ENCODE results near the gene FCGBP. TPM values are rescaled to one million over a fixed set of nuclear protein-coding genes. Genes with fewer than 3 reads are reported as not detected.
"Not testable (repeated sequence)": the region's sequence is repeated elsewhere in the genome, so short reads cannot be mapped to it uniquely, and the experiment has no call there.

FCGBP gene
- total RNA-seq, 1 experiment from 2014 or later: 5.7 TPM

GRCh38 chr19:39903486-39904091 is 30.8 kb downstream of the FCGBP start:
- ATAC-seq; H3K4me2 ChIP-seq (ENCODE audit: low read length); CTCF ChIA-PET; H3K4me3 ChIP-seq (replicated peaks in 1 of 2; ENCODE audit: low read depth in 1 of 2, low read length in 2 of 2); H4K20me1 ChIP-seq (ENCODE audit: insufficient read depth); H3K27ac ChIP-seq (ENCODE audit: low read depth, low read length); POLR2A ChIA-PET; BruUV-seq (replicated peaks); RAD21 ChIA-PET (ENCODE audit: low non-redundant PET in 1 of 2, low total read pairs in 2 of 2, uncharacterized antibody in 2 of 2, unreplicated experiment in 2 of 2); H3K79me2 ChIP-seq (ENCODE audit: insufficient read depth, low read length); H3K36me3 ChIP-seq (ENCODE audit: control insufficient read depth in 1 of 2, insufficient read depth in 2 of 2, low read length in 2 of 2); intact Hi-C loops (cut with micrococcal nuclease); H3K9ac ChIP-seq (ENCODE audit: low read length); DNase-seq (ENCODE audit: low read depth, low spot score); H3K4me1 ChIP-seq (ENCODE audit: control insufficient read depth in 1 of 2, insufficient read depth in 2 of 2, low read length in 2 of 2); H3K9me3 ChIP-seq (ENCODE audit: control insufficient read depth in 1 of 2, insufficient read depth in 1 of 2, low read depth in 1 of 2, low read length in 2 of 2); H3K9me2 ChIP-seq (ENCODE audit: insufficient read depth); H2AFZ ChIP-seq (ENCODE audit: low read depth, low read length, poor library complexity, severe bottlenecking); H3K27me3 ChIP-seq (ENCODE audit: insufficient read depth, low read length): not testable (repeated sequence)

- not testable (repeated sequence) for H3K27ac ChIP-seq (ENCODE audit: low read depth, low read length)
These were observed 32.1 kb downstream of the FCGBP start for GRCh38 chr19:39902326-39902725.

GRCh38 chr19:39901681-39902080 is 32.8 kb downstream of the FCGBP start:
- H3K27ac ChIP-seq (ENCODE audit: low read depth, low read length); CTCF ChIA-PET; ATAC-seq; H3K9me3 ChIP-seq (ENCODE audit: control insufficient read depth in 1 of 2, insufficient read depth in 1 of 2, low read depth in 1 of 2, low read length in 2 of 2); H3K79me2 ChIP-seq (ENCODE audit: insufficient read depth, low read length); H3K9me2 ChIP-seq (ENCODE audit: insufficient read depth); POLR2A ChIA-PET; H3K36me3 ChIP-seq (ENCODE audit: control insufficient read depth in 1 of 2, insufficient read depth in 2 of 2, low read length in 2 of 2); H4K20me1 ChIP-seq (ENCODE audit: insufficient read depth); H3K9ac ChIP-seq (ENCODE audit: low read length); H3K4me3 ChIP-seq (replicated peaks in 1 of 2; ENCODE audit: low read depth in 1 of 2, low read length in 2 of 2); H3K4me2 ChIP-seq (ENCODE audit: low read length); intact Hi-C loops (cut with micrococcal nuclease); H3K27me3 ChIP-seq (ENCODE audit: insufficient read depth, low read length); DNase-seq (ENCODE audit: low read depth, low spot score); H3K4me1 ChIP-seq (ENCODE audit: control insufficient read depth in 1 of 2, insufficient read depth in 2 of 2, low read length in 2 of 2); H2AFZ ChIP-seq (ENCODE audit: low read depth, low read length, poor library complexity, severe bottlenecking); RAD21 ChIA-PET (ENCODE audit: low non-redundant PET in 1 of 2, low total read pairs in 2 of 2, uncharacterized antibody in 2 of 2, unreplicated experiment in 2 of 2); BruUV-seq (replicated peaks): not testable (repeated sequence)

More at GRCh38 chr19:39902326-39902725, 32.1 kb downstream of the FCGBP start:
- ATAC-seq; H4K20me1 ChIP-seq (ENCODE audit: insufficient read depth); CTCF ChIA-PET; H3K79me2 ChIP-seq (ENCODE audit: insufficient read depth, low read length); H3K36me3 ChIP-seq (ENCODE audit: control insufficient read depth in 1 of 2, insufficient read depth in 2 of 2, low read length in 2 of 2); H3K9ac ChIP-seq (ENCODE audit: low read length); H3K27me3 ChIP-seq (ENCODE audit: insufficient read depth, low read length); H3K4me2 ChIP-seq (ENCODE audit: low read length); H2AFZ ChIP-seq (ENCODE audit: low read depth, low read length, poor library complexity, severe bottlenecking); BruUV-seq (replicated peaks); RAD21 ChIA-PET (ENCODE audit: low non-redundant PET in 1 of 2, low total read pairs in 2 of 2, uncharacterized antibody in 2 of 2, unreplicated experiment in 2 of 2); H3K9me2 ChIP-seq (ENCODE audit: insufficient read depth); H3K4me3 ChIP-seq (replicated peaks in 1 of 2; ENCODE audit: low read depth in 1 of 2, low read length in 2 of 2); POLR2A ChIA-PET; DNase-seq (ENCODE audit: low read depth, low spot score); H3K4me1 ChIP-seq (ENCODE audit: control insufficient read depth in 1 of 2, insufficient read depth in 2 of 2, low read length in 2 of 2); H3K9me3 ChIP-seq (ENCODE audit: control insufficient read depth in 1 of 2, insufficient read depth in 1 of 2, low read depth in 1 of 2, low read length in 2 of 2); intact Hi-C loops (cut with micrococcal nuclease): not testable (repeated sequence)

GRCh38 chr19:39898858-39899257 is 35.6 kb downstream of the FCGBP start:
- POLR2A ChIA-PET; CTCF ChIA-PET; H3K27me3 ChIP-seq (ENCODE audit: insufficient read depth, low read length); ATAC-seq; intact Hi-C loops (cut with micrococcal nuclease); H3K9me2 ChIP-seq (ENCODE audit: insufficient read depth); H3K4me3 ChIP-seq (replicated peaks in 1 of 2; ENCODE audit: low read depth in 1 of 2, low read length in 2 of 2); H3K27ac ChIP-seq (ENCODE audit: low read depth, low read length); H3K9ac ChIP-seq (ENCODE audit: low read length); H3K4me2 ChIP-seq (ENCODE audit: low read length); H3K9me3 ChIP-seq (ENCODE audit: control insufficient read depth in 1 of 2, insufficient read depth in 1 of 2, low read depth in 1 of 2, low read length in 2 of 2); H3K4me1 ChIP-seq (ENCODE audit: control insufficient read depth in 1 of 2, insufficient read depth in 2 of 2, low read length in 2 of 2); H3K79me2 ChIP-seq (ENCODE audit: insufficient read depth, low read length); BruUV-seq (replicated peaks); H2AFZ ChIP-seq (ENCODE audit: low read depth, low read length, poor library complexity, severe bottlenecking); RAD21 ChIA-PET (ENCODE audit: low non-redundant PET in 1 of 2, low total read pairs in 2 of 2, uncharacterized antibody in 2 of 2, unreplicated experiment in 2 of 2); H3K36me3 ChIP-seq (ENCODE audit: control insufficient read depth in 1 of 2, insufficient read depth in 2 of 2, low read length in 2 of 2); H4K20me1 ChIP-seq (ENCODE audit: insufficient read depth); DNase-seq (ENCODE audit: low read depth, low spot score): not testable (repeated sequence)

All from HCT116 (cell line).